Mesenchymal stem cell (in vitro differentiated cells and primary cell): Measurements from ENCODE around the gene SUMO3.
A peak's percentile ranks its signal among the peaks of the same experiment; 100 is the strongest.

ENCODE experiments used
- DNase-seq: peaks from one replicate; pipeline ENCODE4 v3.0.0-alpha.2; 2013
- H2AFZ ChIP-seq: one replicate; pipeline ENCODE4 v1.6.1; 2013; ENCODE audit warnings: low read depth, mild to moderate bottlenecking, control low read depth, inconsistent platforms, low read length, moderate library complexity
- H2AK5ac ChIP-seq: 2 replicates; pipeline ENCODE4 v1.6.1; 2013; ENCODE audit warnings: low read length, moderate library complexity, mild to moderate bottlenecking, inconsistent platforms; ENCODE audit not compliant: severe bottlenecking
- H2BK120ac ChIP-seq: one replicate; pipeline ENCODE4 v1.6.1; 2013; ENCODE audit warnings: low read depth, mild to moderate bottlenecking, inconsistent platforms, low read length, moderate library complexity
- H2BK12ac ChIP-seq, 2 experiments: one replicate each; pipeline ENCODE4 v1.6.1; 2013; ENCODE audit warnings: inconsistent platforms in 2 of 2, low read length in 2 of 2, mild to moderate bottlenecking in 2 of 2, moderate library complexity in 2 of 2, control low read depth in 1 of 2
- H2BK15ac ChIP-seq: one replicate; pipeline ENCODE4 v1.6.1; 2013; ENCODE audit warnings: mild to moderate bottlenecking, low read depth, inconsistent platforms; ENCODE audit not compliant: poor library complexity, severe bottlenecking
- H2BK5ac ChIP-seq: 2 replicates; pipeline ENCODE4 v1.6.1; 2013; ENCODE audit warnings: low read depth, mild to moderate bottlenecking, low read length, control low read depth, inconsistent platforms; ENCODE audit not compliant: poor library complexity, severe bottlenecking
- H3K14ac ChIP-seq, 2 experiments: one replicate each; pipeline ENCODE4 v1.6.1; 2013; ENCODE audit warnings: inconsistent platforms in 2 of 2, low read length in 2 of 2, control low read depth in 1 of 2, mild to moderate bottlenecking in 1 of 2, moderate library complexity in 1 of 2
- H3K18ac ChIP-seq, 2 experiments: one replicate each; pipeline ENCODE4 v1.6.1; 2013; ENCODE audit warnings: inconsistent platforms in 2 of 2, low read length in 2 of 2, control low read depth in 1 of 2, low read depth in 1 of 2, mild to moderate bottlenecking in 1 of 2
- H3K23ac ChIP-seq, 2 experiments: one replicate each; pipeline ENCODE4 v1.6.1; 2013; ENCODE audit warnings: inconsistent platforms in 2 of 2, low read length in 2 of 2, mild to moderate bottlenecking in 2 of 2, moderate library complexity in 2 of 2, control low read depth in 1 of 2
- H3K27ac ChIP-seq: 2 replicates; pipeline ENCODE4 v1.5.1; 2013; ENCODE audit warnings: mild to moderate bottlenecking, moderate library complexity, low read length, control low read depth, inconsistent platforms; ENCODE audit not compliant: poor library complexity, severe bottlenecking
- H3K27me3 ChIP-seq, 2 experiments: 2 replicates each; pipeline versions ENCODE4 v1.6.1 to v1.7.0; 2013; ENCODE audit warnings: low read length in 2 of 2, mild to moderate bottlenecking in 2 of 2, moderate library complexity in 2 of 2, control low read depth in 1 of 2, inconsistent platforms in 1 of 2; ENCODE audit not compliant: control insufficient read depth in 1 of 2, insufficient read depth in 1 of 2
- H3K36me3 ChIP-seq, 2 experiments: 2 replicates each; pipeline versions ENCODE4 v1.6.1 to v1.7.0; 2013; ENCODE audit warnings: low read length in 2 of 2, control low read depth in 1 of 2, inconsistent platforms in 1 of 2, low read depth in 1 of 2, mild to moderate bottlenecking in 1 of 2; ENCODE audit not compliant: insufficient read depth in 2 of 2, control insufficient read depth in 1 of 2
- H3K4ac ChIP-seq, 2 experiments: one replicate each; pipeline ENCODE4 v1.6.1; 2013; ENCODE audit warnings: inconsistent platforms in 2 of 2, low read length in 2 of 2, mild to moderate bottlenecking in 2 of 2, moderate library complexity in 2 of 2, control low read depth in 1 of 2, low read depth in 1 of 2
- H3K4me1 ChIP-seq: 2 replicates; pipeline ENCODE4 v1.6.1; 2013; ENCODE audit warnings: low read depth, low read length, control low read depth; ENCODE audit not compliant: control insufficient read depth, insufficient read depth
- H3K4me2 ChIP-seq: 2 replicates; pipeline ENCODE4 v1.6.1; 2013; ENCODE audit warnings: low read length, mild to moderate bottlenecking, inconsistent platforms; ENCODE audit not compliant: poor library complexity, severe bottlenecking
- H3K4me3 ChIP-seq, 2 experiments: 2 replicates each; pipeline versions ENCODE4 v1.5.1 to v1.7.0; 2013; ENCODE audit warnings: low read length in 2 of 2, mild to moderate bottlenecking in 2 of 2, control low read depth in 1 of 2, low read depth in 1 of 2; ENCODE audit not compliant: insufficient read depth in 1 of 2
- H3K79me1 ChIP-seq: replicated peaks from 2 replicates; pipeline ENCODE4 v1.6.1; 2013; ENCODE audit warnings: mild to moderate bottlenecking, control low read depth, low read length, inconsistent platforms; ENCODE audit not compliant: poor library complexity, severe bottlenecking
- H3K9ac ChIP-seq: 2 replicates; pipeline ENCODE4 v1.7.0; 2013; ENCODE audit warnings: mild to moderate bottlenecking, low read length, moderate library complexity
- H3K9me3 ChIP-seq: 2 replicates; pipeline ENCODE4 v1.7.0; 2013; ENCODE audit warnings: mild to moderate bottlenecking, low read length; ENCODE audit not compliant: control insufficient read depth
- H4K8ac ChIP-seq: one replicate; pipeline ENCODE4 v1.6.1; 2013; ENCODE audit warnings: inconsistent platforms, mild to moderate bottlenecking, low read length, moderate library complexity
- H4K91ac ChIP-seq: one replicate; pipeline ENCODE4 v1.6.1; 2013; ENCODE audit warnings: mild to moderate bottlenecking, low read length, inconsistent platforms
- WGBS: methylation state at CpG from one replicate; pipeline ENCODE4 v1.1.7; 2013; ENCODE audit warnings: mixed read lengths; 5-methylcytosine and 5-hydroxymethylcytosine counted together

Gene SUMO3

GRCh38 chr21:44802396-44803153 lies 15.3 kb downstream of the SUMO3 start:
- H3K4me2 ChIP-seq, result peak overlapping the region; percentile 84
- peaks cover 25 to 62% of the 10 kb centered on the region in 2 experiments for H3K36me3 ChIP-seq
- H2BK120ac ChIP-seq, result no peak overlapping the region
- H2AK5ac ChIP-seq, result no peak overlapping the region
- peak overlapping the region in 1 of 2 experiments; percentile 26 for H3K14ac ChIP-seq
- H4K8ac ChIP-seq, result no peak overlapping the region
- H3K4me3 ChIP-seq, result peak overlapping the region; percentile 83 to 86
- no peak overlapping the region for H2BK5ac ChIP-seq
- H4K91ac ChIP-seq, result no peak overlapping the region
- H3K23ac ChIP-seq, result no peak overlapping the region
- H3K18ac ChIP-seq, result no peak overlapping the region
- no peak overlapping the region for H2BK15ac ChIP-seq
- H3K9ac ChIP-seq, result peak overlapping the region; percentile 82
- no peaks in the 10 kb centered on the region for H3K9me3 ChIP-seq
- no peak overlapping the region for H2BK12ac ChIP-seq
- H2AFZ ChIP-seq, result peak overlapping the region; percentile 46
- peak overlapping the region in 1 of 2 experiments; percentile 81 for H3K4ac ChIP-seq
- H3K27me3 ChIP-seq, result no peaks in the 10 kb centered on the region
- peaks cover 7% of the 10 kb centered on the region for H3K4me1 ChIP-seq
- H3K27ac ChIP-seq, result no peak overlapping the region
- DNase-seq, result peak; percentile 33
- H3K79me1 ChIP-seq, result peaks cover 41% of the 10 kb centered on the region
- 20% methylated on average over 29 of the region's 32 CpGs for WGBS

GRCh38 chr21:44801468-44802395 lies 16.1 kb downstream of the SUMO3 start, which contains the start of gene UBE2G2:
TSS of gene UBE2G2 (minus strand) at chr21:44801820. CDS start at chr21:44801748, 72 bp downstream.
- peak within 1 kb of the TSS; percentile 35 for H4K91ac ChIP-seq
- no peak within 1 kb of the TSS for H2BK12ac ChIP-seq
- H3K4me2 ChIP-seq, result peak within 1 kb of the TSS; percentile 84
- H3K4ac ChIP-seq, result peak within 1 kb of the TSS; percentile 46 to 90
- H3K14ac ChIP-seq, result peak within 1 kb of the TSS in 1 of 2 experiments; percentile 89
- H2BK5ac ChIP-seq, result no peak within 1 kb of the TSS
- peak; percentile 85 for DNase-seq
- H3K23ac ChIP-seq, result peak within 1 kb of the TSS in 1 of 2 experiments; percentile 87
- peak within 1 kb of the TSS; percentile 94 for H2AFZ ChIP-seq
- no peaks in the 10 kb centered on the region for H3K27me3 ChIP-seq
- peak within 1 kb of the TSS; percentile 83 to 86 for H3K4me3 ChIP-seq
- no peaks in the 10 kb centered on the region for H3K9me3 ChIP-seq
- peaks cover 33% of the 10 kb centered on the region for H3K79me1 ChIP-seq
- no peak within 1 kb of the TSS for H2AK5ac ChIP-seq
- H4K8ac ChIP-seq, result peak within 1 kb of the TSS; percentile 95
- peaks cover 16 to 59% of the 10 kb centered on the region in 2 experiments for H3K36me3 ChIP-seq
- peak within 1 kb of the TSS; percentile 55 for H3K27ac ChIP-seq
- no peak within 1 kb of the TSS for H2BK120ac ChIP-seq
- H3K4me1 ChIP-seq, result peaks cover 7% of the 10 kb centered on the region
- H2BK15ac ChIP-seq, result no peak within 1 kb of the TSS
- peak within 1 kb of the TSS; percentile 82 for H3K9ac ChIP-seq
- under 1% methylated on average over 71 of the region's 97 CpGs for WGBS
- peak within 1 kb of the TSS; percentile 66 to 91 for H3K18ac ChIP-seq

GRCh38 chr21:44800971-44801467 lies 16.8 kb downstream of the SUMO3 start:
- Histone ChIP-seq H3K18ac (peak overlapping the region; percentile 66 to 70), H3K14ac (no peak overlapping the region), H3K27me3 (no peaks in the 10 kb centered on the region), H3K9ac (peak overlapping the region; percentile 82), H3K36me3 (peaks cover 12 to 60% of the 10 kb centered on the region in 2 experiments), H2BK15ac (no peak overlapping the region), H3K4me2 (peak overlapping the region; percentile 84), H2AFZ (peak overlapping the region; percentile 94), H3K4me3 (peak overlapping the region; percentile 83 to 86), H2BK12ac (no peak overlapping the region), H2BK5ac (no peak overlapping the region), H3K9me3 (no peaks in the 10 kb centered on the region), H3K23ac (no peak overlapping the region), H4K91ac (peak overlapping the region; percentile 35), H2BK120ac (no peak overlapping the region), H3K4ac (peak overlapping the region in 1 of 2 experiments; percentile 90), H3K27ac (no peak overlapping the region), H4K8ac (peak overlapping the region; percentile 67), H3K4me1 (peaks cover 7% of the 10 kb centered on the region), H2AK5ac (no peak overlapping the region), H3K79me1 (peaks cover 34% of the 10 kb centered on the region)
- peak; percentile 49 for DNase-seq
- 5% methylated on average over 16 of the region's 17 CpGs for WGBS
